Measurements from ENCODE around the gene ZMIZ1. TPM values are rescaled to one million over a fixed set of nuclear protein-coding genes. Genes with fewer than 3 reads are reported as not detected.

ZMIZ1 gene
- total RNA-seq, 4 donors from 2014 or later, result 22.7 to 37.5 (median 31.7) TPM

DNA sequence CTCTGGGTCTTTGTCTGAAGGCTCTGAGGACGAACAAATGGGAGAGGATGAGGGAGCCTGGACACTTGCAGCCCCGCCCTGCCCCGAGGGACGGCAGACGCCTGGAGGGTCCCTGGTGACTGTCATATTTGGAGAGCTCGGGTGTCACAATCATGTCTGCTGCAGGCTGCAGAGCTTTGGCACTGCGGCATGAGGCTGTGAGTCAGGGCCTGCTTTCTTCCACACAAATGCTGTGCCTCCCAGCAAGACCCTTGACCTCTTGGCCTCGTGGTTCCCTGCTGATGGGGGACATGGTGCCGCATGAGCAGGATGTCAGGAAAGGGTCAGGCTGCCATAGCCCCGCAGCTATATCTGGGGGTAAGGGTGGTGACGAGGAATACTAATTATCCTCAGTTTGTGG is 213.6 kb downstream of the ZMIZ1 start:
- no peaks in the 10 kb centered on the region for H3K27me3 ChIP-seq
- H3K9me3 ChIP-seq, result no peaks in the 10 kb centered on the region
- peaks cover 0 to 10% of the 10 kb centered on the region in 2 donors for H3K36me3 ChIP-seq
- in situ Hi-C loops (cut with MboI; ENCODE audit: low sequenced_read_pairs in 4 of 4) (no loop called here), intact Hi-C loops (cut with DNase I; ENCODE audit: low total_unique reads) (no loop called here)
- DNase-seq (no peak), ATAC-seq (no peak)
- no peak overlapping the region for H3K27ac ChIP-seq
- H3K4me3 ChIP-seq, result no peak overlapping the region
- peaks cover 0 to 15% of the 10 kb centered on the region in 2 donors for H3K4me1 ChIP-seq
- no peak for TF ChIP-seq CTCF (IDR thresholded peaks at IDR 0.05 in 4 of 5, conservative IDR thresholded peaks at IDR 0.05 in 1 of 5)
- TF ChIP-seq POLR2A (IDR thresholded peaks at IDR 0.05), result no peak

- Histone ChIP-seq H3K4me1 (peaks cover 0 to 15% of the 10 kb centered on the region in 2 donors), H3K27me3 (no peaks in the 10 kb centered on the region), H3K36me3 (no peaks in the 10 kb centered on the region), H3K27ac (no peak overlapping the region), H3K9me3 (no peaks in the 10 kb centered on the region), H3K4me3 (no peak overlapping the region)
- ATAC-seq (no peak), DNase-seq (no peak)
- in situ Hi-C loops (cut with MboI; ENCODE audit: low sequenced_read_pairs in 4 of 4) (no loop called here), intact Hi-C loops (cut with DNase I; ENCODE audit: low total_unique reads) (no loop called here)
- no peak for TF ChIP-seq CTCF (IDR thresholded peaks at IDR 0.05 in 4 of 5, conservative IDR thresholded peaks at IDR 0.05 in 1 of 5)
- TF ChIP-seq POLR2A (IDR thresholded peaks at IDR 0.05), result no peak
Observed at GRCh38 chr10:79283616-79284015, 214.8 kb downstream of the ZMIZ1 start.

- peaks cover 0 to 15% of the 10 kb centered on the region in 2 donors for H3K4me1 ChIP-seq
- DNase-seq (no peak), ATAC-seq (no peak)
- no peak for TF ChIP-seq CTCF (IDR thresholded peaks at IDR 0.05 in 4 of 5, conservative IDR thresholded peaks at IDR 0.05 in 1 of 5)
- no peak for TF ChIP-seq POLR2A (IDR thresholded peaks at IDR 0.05)
- H3K9me3 ChIP-seq, result no peaks in the 10 kb centered on the region
- intact Hi-C loops (cut with DNase I; ENCODE audit: low total_unique reads) (no loop called here), in situ Hi-C loops (cut with MboI; ENCODE audit: low sequenced_read_pairs in 4 of 4) (no loop called here)
- no peak overlapping the region for H3K27ac ChIP-seq
- H3K4me3 ChIP-seq, result no peak overlapping the region
- H3K36me3 ChIP-seq, result no peaks in the 10 kb centered on the region
- H3K27me3 ChIP-seq, result no peaks in the 10 kb centered on the region
Observed at GRCh38 chr10:79284158-79284871, 215.5 kb downstream of the ZMIZ1 start.

- no peak for ATAC-seq
- in situ Hi-C loops (cut with MboI; ENCODE audit: low sequenced_read_pairs in 4 of 4), result no loop called here
- H3K36me3 ChIP-seq, result peaks cover 0 to 5% of the 10 kb centered on the region in 2 donors
- no peak for DNase-seq
- no peak overlapping the region for H3K27ac ChIP-seq
- peaks cover 0 to 15% of the 10 kb centered on the region in 2 donors for H3K4me1 ChIP-seq
- no peak overlapping the region for H3K4me3 ChIP-seq
- intact Hi-C loops (cut with DNase I; ENCODE audit: low total_unique reads), result no loop called here
- H3K27me3 ChIP-seq, result no peaks in the 10 kb centered on the region
- no peaks in the 10 kb centered on the region for H3K9me3 ChIP-seq
- no peak for TF ChIP-seq POLR2A (IDR thresholded peaks at IDR 0.05)
- no peak for TF ChIP-seq CTCF (IDR thresholded peaks at IDR 0.05 in 4 of 5, conservative IDR thresholded peaks at IDR 0.05 in 1 of 5)
Observed at GRCh38 chr10:79285315-79286197, 216.8 kb downstream of the ZMIZ1 start.

Data from gastrocnemius medialis (tissue), 4 donors.